Measurements from ENCODE around the gene SH3BGRL2.
"Not testable (repeated sequence)": the region's sequence is repeated elsewhere in the genome, so short reads cannot be mapped to it uniquely, and the experiment has no call there.

Gene SH3BGRL2

GRCh38 chr6:79650950-79651349 is 19.8 kb downstream of the SH3BGRL2 start:
- DNase-seq: no peak

DNA sequence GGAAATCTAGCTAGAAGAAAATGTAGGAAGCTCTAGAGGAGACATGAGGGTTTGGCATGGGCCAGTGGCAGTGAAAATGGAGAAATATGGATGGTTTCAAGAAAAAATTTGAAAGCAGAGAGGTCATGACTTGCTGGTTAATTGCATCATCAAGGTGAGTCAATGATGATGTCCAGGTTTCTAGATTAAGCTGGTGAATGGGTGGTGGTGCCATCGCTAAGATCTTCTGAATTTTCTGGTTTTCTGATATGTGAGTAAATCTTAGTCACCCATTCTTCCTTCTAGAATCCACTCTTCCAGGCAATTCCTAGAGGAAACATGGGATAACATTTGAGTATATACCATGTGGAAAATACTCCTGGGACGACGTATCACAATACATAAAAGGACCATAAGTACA is 25.0 kb downstream of the SH3BGRL2 start:
- DNase-seq: no peak

- no peak for DNase-seq
Observed at GRCh38 chr6:79657238-79657637, 26.1 kb downstream of the SH3BGRL2 start.

DNA sequence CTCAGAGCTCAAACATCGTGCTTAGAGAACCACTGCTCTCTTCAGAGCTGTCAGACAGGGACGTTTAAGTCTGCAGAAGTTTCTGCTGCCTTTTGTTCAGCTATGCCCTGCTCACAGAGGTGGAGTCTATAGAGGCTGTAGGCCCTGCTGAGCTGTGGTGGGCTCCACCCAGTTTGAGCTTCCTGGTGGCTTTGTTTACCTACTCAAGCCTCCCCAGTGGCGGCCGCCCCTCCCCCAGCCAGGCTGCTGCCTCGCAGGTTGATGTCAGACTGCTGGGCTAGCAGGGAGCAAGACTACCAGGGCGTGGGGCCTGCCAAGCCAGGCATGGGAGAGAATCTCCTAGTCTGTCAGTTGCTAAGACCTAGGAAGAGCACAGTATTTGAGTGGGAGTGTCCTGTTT is 32.5 kb downstream of the SH3BGRL2 start:
- peak in 1 of 5 donors; percentile 20 for DNase-seq

GRCh38 chr6:79665725-79666551 is 34.8 kb downstream of the SH3BGRL2 start:
- no peak for DNase-seq

GRCh38 chr6:79666634-79667033 is 35.5 kb downstream of the SH3BGRL2 start:
- DNase-seq: no peak

DNA sequence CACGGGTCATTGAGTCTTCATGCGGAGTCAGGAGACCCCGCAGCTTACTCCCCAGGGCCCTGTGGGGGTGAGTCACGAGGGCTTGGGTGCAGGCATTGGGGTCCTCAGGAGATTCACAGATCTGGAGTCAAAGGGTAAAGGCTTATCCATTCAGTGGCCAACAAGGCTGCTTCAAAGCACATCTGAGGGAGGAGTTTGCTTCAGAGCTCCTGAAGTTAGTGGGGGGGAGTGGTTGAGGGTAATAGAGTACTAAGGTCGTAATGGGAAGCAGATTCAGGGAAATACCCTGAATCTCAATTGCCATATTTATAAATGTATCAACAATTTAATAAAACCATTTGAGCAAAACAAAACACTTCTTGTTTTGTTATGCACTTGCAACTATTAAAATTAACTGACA is 37.3 kb downstream of the SH3BGRL2 start:
- no peak for DNase-seq

- no peak for DNase-seq
Observed at GRCh38 chr6:79669766-79670165, 38.6 kb downstream of the SH3BGRL2 start.

GRCh38 chr6:79670789-79671188 is 39.7 kb downstream of the SH3BGRL2 start:
- no peak for DNase-seq

DNA sequence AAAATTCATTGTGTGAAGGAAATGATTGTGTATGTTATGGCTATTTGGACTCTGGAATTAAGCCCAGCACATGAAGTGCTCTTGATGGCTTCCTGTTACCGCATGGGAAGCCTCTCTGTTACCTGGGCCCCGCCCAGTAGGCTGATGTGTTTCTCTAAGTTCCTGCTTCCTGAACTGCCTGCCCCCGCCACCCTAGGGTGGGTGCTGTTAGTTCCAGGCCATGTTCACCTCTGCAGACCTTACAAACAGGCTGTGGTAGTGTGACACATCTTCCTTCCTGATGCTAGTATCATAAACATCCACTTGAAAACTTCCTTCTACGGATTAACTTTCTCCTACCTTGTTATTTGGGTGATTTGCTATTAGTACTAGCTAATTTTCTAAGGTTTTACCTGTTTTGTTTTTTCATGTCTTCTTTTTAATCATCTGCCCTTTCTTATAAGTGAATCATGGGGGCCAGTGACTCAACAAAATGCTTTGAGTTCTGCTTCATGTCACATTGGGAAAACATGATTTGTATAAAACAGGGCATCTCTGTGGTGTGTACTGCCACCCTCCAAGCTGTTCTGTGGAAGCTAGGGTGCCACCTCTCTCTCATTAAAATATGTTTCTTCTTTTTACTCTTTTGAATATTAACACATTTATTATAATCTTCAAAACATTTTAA is 40.6 kb downstream of the SH3BGRL2 start:
- DNase-seq: peak in 3 of 5 donors; percentile 10 to 49 (median 12)

DNA sequence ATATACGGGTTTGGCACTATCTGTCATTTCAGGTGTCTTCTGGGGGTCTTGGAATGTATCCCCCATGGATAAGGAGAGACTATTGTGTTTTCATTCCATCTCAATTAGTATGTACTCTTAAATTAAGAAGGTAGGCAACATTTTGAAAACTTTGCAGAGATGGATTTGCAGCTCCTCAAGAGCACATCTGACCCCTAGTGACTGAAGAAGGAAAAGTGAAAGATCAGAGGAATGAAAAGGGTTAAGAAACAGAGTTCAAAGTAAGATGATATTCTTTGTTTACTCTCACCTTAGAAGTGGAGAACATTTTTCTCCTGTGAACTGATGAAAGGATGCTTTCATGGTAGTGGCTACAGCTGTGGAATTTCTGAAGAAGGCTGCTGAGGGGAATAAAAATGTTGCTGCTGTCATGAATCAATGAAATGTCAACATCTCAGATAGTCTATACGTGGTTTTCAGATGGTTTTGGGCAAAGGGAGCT is 41.5 kb downstream of the SH3BGRL2 start:
- DNase-seq: peak in 1 of 5 donors; percentile 24

- no peak for DNase-seq
Observed at GRCh38 chr6:79673947-79674346, 42.8 kb downstream of the SH3BGRL2 start.

- no peak for DNase-seq
Observed at GRCh38 chr6:79676785-79677736, 45.9 kb downstream of the SH3BGRL2 start.

DNA sequence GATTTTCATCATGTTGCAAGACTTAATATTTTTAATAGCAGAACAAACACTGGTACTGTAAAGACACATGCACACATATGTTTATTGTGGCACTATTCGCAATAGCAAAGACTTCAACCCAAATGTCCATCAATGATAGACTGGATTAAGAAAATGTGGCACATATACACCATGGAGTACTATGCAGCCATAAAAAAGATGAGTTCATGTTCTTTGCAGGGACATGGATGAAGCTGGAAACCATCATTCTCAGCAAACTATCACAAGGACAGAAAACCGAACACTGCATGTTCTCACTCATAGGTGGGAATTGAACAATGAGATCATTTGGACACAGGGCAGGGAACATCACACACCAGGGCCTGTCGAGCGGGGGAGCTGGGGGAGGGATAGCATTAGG is 51.6 kb downstream of the SH3BGRL2 start:
- not testable (repeated sequence) for DNase-seq

DNA sequence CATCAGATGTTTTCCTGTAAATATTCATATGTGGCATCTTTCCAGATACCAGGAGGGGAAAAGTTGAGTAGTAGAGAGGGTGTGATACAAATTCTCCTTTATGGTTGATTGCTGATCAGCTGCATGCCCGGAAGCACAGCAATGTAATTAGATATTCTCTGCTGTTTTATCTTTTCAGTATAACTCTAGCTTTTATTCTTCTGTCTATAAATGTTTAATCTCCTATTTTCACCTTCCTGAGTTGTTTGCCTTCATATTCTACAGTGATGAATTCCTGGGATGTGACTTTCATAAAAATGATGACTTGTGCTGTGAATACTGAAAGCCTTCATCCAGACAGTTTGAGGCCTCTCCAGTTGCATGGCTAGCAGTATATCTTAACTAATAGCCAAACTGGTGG is 53.7 kb downstream of the SH3BGRL2 start:
- no peak for DNase-seq

DNA sequence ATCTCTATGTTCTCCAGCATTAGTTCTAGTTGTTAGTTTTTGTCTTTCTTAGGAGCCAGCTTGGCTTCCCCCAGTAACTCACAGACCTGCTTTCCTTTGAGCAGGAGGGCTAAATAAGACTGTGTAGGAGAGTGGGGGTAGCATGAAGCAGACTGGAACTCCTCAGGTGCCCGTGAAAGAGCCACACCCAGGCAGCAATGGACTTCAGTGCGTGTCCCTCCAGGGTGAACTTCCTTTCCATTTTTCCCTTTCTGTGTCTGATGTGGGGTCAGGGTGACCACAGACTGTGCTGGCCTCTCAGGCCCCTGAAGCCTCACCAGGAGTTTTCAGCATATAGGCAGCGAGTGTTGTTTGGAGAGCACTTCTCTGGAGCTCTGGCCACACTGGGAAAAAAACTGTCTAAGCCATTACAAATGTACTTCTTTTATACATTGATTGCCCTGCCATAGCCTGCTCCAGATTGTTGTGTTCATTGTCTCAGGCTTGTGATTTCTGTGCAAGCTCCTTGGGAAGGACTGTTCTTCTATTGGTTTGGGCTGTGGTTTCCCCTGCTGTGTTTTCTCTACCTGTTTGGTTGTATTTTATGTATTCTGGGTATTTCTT is 55.7 kb downstream of the SH3BGRL2 start:
- DNase-seq: no peak

GRCh38 chr6:79687759-79688158 is 56.6 kb downstream of the SH3BGRL2 start:
- no peak for DNase-seq

GRCh38 chr6:79694156-79694555 is 63.0 kb downstream of the SH3BGRL2 start:
- DNase-seq: no peak

GRCh38 chr6:79694623-79695343 is 63.7 kb downstream of the SH3BGRL2 start:
- DNase-seq: no peak

DNA sequence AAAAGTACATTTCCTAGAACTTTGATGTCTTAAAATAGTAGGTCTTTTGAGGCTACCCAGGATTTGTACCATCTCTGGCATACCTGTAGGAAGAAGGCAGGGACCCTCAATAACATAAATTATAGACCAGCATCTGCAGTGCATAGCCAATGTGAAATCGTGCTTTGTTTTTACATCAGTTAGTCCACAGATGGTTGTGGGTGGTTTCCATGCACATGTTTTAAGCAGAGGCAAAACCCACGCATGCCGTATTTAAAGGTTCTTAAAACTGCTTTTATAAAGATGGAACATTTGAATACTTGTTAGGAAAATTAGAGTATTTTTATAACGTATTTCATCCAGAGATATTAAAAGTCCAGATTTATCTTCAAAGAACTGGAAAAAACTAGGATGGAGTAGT is 66.3 kb downstream of the SH3BGRL2 start:
- DNase-seq: no peak

- no peak for DNase-seq
Observed at GRCh38 chr6:79699606-79700005, 68.5 kb downstream of the SH3BGRL2 start.

DNA sequence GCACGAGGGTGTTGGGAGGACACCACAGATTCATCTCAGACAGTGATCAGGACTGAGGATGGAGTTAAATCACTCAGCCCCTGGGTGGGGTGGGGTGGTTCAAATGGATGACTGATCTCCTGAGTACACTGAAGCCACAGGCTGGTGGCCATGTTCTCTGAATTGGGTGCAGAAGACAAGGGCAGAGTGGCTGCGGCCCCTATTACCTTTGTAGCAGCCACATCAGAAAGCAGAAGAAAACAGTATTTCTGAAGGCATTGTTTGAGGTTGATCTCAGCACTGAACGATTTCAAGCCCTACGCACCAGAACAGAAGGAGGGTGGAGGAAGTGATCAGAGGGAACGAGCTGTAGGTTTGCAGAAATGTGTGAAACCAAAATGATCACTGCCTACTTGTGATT is 71.6 kb downstream of the SH3BGRL2 start:
- DNase-seq: peak in 1 of 5 donors; percentile 2
